Osteocyte (in vitro differentiated cells): Measurements from ENCODE around the gene MYH7. TPM values are rescaled to one million over a fixed set of nuclear protein-coding genes. Genes with fewer than 3 reads are reported as not detected.
"Not testable (repeated sequence)": the region's sequence is repeated elsewhere in the genome, so short reads cannot be mapped to it uniquely, and the experiment has no call there.

Experiments used
- DNase-seq: peaks from one replicate; pipeline ENCODE4 v3.0.0; 2021; ENCODE audit warnings: mixed read lengths; ENCODE audit not compliant: unreplicated experiment; ENCODE audit errors: extremely low spot score
- H3K27ac Mint-ChIP-seq: one replicate; pipeline ENCODE4 v1.8.0; 2021; ENCODE audit warnings: mild to moderate bottlenecking, mixed read lengths; ENCODE audit not compliant: unreplicated experiment
- H3K27me3 Mint-ChIP-seq: one replicate; pipeline ENCODE4 v1.8.0; 2021; ENCODE audit warnings: mixed read lengths; ENCODE audit not compliant: unreplicated experiment
- H3K36me3 Mint-ChIP-seq: one replicate; pipeline ENCODE4 v1.8.0; 2021; ENCODE audit warnings: mixed read lengths; ENCODE audit not compliant: unreplicated experiment
- H3K4me1 Mint-ChIP-seq: one replicate; pipeline ENCODE4 v1.8.0; 2021; ENCODE audit warnings: mixed read lengths; ENCODE audit not compliant: unreplicated experiment
- H3K4me3 Mint-ChIP-seq: one replicate; pipeline ENCODE4 v1.8.0; 2021; ENCODE audit warnings: mild to moderate bottlenecking, moderate library complexity, mixed read lengths; ENCODE audit not compliant: unreplicated experiment
- H3K9me3 Mint-ChIP-seq: one replicate; pipeline ENCODE4 v1.8.0; 2021; ENCODE audit warnings: mixed read lengths; ENCODE audit not compliant: unreplicated experiment
- CTCF ChIP-seq: fragments of 200-600 bp; sonication (generic); IDR thresholded peaks from 2 replicates; pipeline ENCODE4 v1.5.0; 2021; ENCODE audit warnings: antibody characterized with exemption, mild to moderate bottlenecking, moderate library complexity
- total RNA-seq: library from RNA; stranded (reverse); gene quantifications from 2 replicates; pipeline ENCODE4 v1.2.1, GENCODE V29; 2021

Gene MYH7
- total RNA-seq, 1 donor from 2014 or later, result not detected

- DNase-seq, result no peak
- Mint-ChIP-seq H3K27ac (no peak overlapping the region), H3K4me1 (no peaks in the 10 kb centered on the region), H3K27me3 (peaks cover 8% of the 10 kb centered on the region), H3K36me3 (no peaks in the 10 kb centered on the region), H3K4me3 (no peak overlapping the region), H3K9me3 (no peaks in the 10 kb centered on the region)
- no peak for TF ChIP-seq CTCF
These were observed 32.4 kb downstream of the MYH7 start for GRCh38 chr14:23403139-23403438.

GRCh38 chr14:23402296-23403138 is 32.9 kb downstream of the MYH7 start:
- DNase-seq, result no peak
- no peaks in the 10 kb centered on the region for H3K36me3 Mint-ChIP-seq
- no peak overlapping the region for H3K4me3 Mint-ChIP-seq
- peaks cover 8% of the 10 kb centered on the region for H3K27me3 Mint-ChIP-seq
- no peaks in the 10 kb centered on the region for H3K4me1 Mint-ChIP-seq
- no peak for TF ChIP-seq CTCF
- no peak overlapping the region for H3K27ac Mint-ChIP-seq
- no peaks in the 10 kb centered on the region for H3K9me3 Mint-ChIP-seq

GRCh38 chr14:23401291-23401690 is 34.2 kb downstream of the MYH7 start:
- DNase-seq, result no peak
- no peaks in the 10 kb centered on the region for H3K9me3 Mint-ChIP-seq
- H3K27ac Mint-ChIP-seq, result no peak overlapping the region
- peaks cover 10% of the 10 kb centered on the region for H3K27me3 Mint-ChIP-seq
- H3K4me1 Mint-ChIP-seq, result no peaks in the 10 kb centered on the region
- no peaks in the 10 kb centered on the region for H3K36me3 Mint-ChIP-seq
- no peak overlapping the region for H3K4me3 Mint-ChIP-seq
- TF ChIP-seq CTCF, result no peak

GRCh38 chr14:23400496-23401149 is 34.8 kb downstream of the MYH7 start:
- not testable (repeated sequence) for DNase-seq, H3K4me3 Mint-ChIP-seq, H3K9me3 Mint-ChIP-seq, H3K36me3 Mint-ChIP-seq, H3K27ac Mint-ChIP-seq, H3K4me1 Mint-ChIP-seq, H3K27me3 Mint-ChIP-seq

- TF ChIP-seq CTCF, result no peak
- H3K27me3 Mint-ChIP-seq, result peaks cover 12% of the 10 kb centered on the region
- H3K4me3 Mint-ChIP-seq, result no peak overlapping the region
- H3K36me3 Mint-ChIP-seq, result no peaks in the 10 kb centered on the region
- no peaks in the 10 kb centered on the region for H3K4me1 Mint-ChIP-seq
- DNase-seq, result no peak
- no peak overlapping the region for H3K27ac Mint-ChIP-seq
- H3K9me3 Mint-ChIP-seq, result no peaks in the 10 kb centered on the region
These were observed 35.9 kb downstream of the MYH7 start for GRCh38 chr14:23399591-23399990.
